Activated CD8-positive, alpha-beta memory T cell treated with anti-CD3 and anti-CD28 coated beads for 1 hour (primary cell): ENCODE measurements around the gene SV2C.

Experiments
- DNase-seq, 2 donors: peaks; one replicate each; pipeline ENCODE4 v3.0.0-alpha.2; 2020; ENCODE audit warnings: low read depth in 1 of 2; ENCODE audit errors: extremely low read depth in 1 of 2

The SV2C gene

GRCh38 chr5:76376148-76376865 lies 293.1 kb downstream of the SV2C start:
- DNase-seq: no peak

- DNase-seq: no peak
These were observed 293.7 kb downstream of the SV2C start for GRCh38 chr5:76376866-76377230.

DNA sequence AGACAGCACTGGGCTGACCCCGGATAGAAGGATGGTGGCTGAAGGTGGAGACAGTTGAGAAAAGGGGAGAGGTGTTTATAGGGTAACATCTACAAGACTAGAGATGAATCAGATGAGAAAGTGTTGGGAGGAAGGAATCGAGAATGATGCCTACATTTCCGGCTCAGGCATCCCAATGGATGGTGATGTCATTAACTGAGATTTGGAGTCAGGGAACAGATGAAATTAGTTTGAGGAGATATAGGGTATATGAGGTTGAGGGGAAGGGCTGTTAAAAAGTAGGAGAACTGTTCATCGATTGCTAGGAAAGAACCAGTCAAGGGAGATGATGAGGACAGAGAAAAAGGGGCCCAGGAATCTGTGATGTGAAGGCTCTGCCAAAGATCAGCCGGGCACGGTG lies 295.2 kb downstream of the SV2C start:
- DNase-seq: no peak

- no peak for DNase-seq
These were observed 296.1 kb downstream of the SV2C start for GRCh38 chr5:76379316-76379715.

DNA sequence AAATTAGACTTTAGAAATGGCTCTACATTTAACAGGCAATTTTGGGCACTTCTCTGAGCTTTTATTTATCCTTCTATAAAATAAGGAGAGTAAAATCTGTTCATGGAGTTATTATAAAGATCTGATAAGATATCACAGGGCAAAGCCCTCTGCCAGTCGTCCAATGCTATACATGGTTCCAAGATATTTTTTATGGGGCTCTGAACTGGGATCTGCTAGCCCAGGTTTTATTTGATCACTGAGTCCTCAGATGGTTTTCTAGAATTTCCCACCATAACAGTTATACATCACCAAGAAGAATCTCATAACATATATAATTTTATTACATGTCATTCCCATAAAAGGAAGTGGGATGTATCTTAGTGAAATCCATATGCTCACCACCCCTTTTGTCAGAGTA lies 296.7 kb downstream of the SV2C start:
- DNase-seq: no peak

- DNase-seq: no peak
These were observed 297.3 kb downstream of the SV2C start for GRCh38 chr5:76380346-76381066.

DNA sequence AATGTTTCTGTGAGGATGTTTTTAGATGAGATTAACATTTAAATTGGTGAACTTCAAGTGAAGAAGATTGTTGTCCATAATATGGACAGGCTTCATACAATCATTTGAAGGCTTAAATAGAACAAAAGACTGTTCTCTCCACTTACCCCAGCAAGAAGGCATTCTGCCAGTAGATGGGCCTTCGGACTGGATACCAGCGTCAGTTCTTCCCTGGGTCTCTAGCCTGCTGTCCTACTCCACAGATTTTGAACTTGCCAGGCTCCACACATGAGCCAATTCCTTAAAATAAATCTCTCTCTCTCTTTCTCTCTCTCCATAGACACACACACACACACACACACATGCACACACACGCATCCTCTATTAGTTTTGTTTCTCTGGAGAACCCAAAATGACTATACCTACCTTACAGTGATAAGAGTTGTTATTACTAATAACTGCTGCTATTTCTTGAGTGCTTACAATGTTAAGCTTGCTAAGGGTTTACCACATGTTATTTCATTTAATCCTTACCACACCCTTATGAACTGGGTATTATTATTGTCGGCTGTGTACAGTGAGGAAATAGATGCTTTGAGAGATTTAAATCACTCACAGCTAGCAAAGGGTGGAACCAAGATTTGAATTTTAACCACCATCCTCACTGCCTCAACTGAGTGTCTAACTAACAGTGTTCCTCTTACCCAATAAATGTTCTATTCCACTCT lies 300.1 kb downstream of the SV2C start:
- no peak for DNase-seq

- DNase-seq: no peak
These were observed 301.0 kb downstream of the SV2C start for GRCh38 chr5:76384189-76384588.

GRCh38 chr5:76384705-76385104 lies 301.5 kb downstream of the SV2C start:
- DNase-seq: no peak

DNA sequence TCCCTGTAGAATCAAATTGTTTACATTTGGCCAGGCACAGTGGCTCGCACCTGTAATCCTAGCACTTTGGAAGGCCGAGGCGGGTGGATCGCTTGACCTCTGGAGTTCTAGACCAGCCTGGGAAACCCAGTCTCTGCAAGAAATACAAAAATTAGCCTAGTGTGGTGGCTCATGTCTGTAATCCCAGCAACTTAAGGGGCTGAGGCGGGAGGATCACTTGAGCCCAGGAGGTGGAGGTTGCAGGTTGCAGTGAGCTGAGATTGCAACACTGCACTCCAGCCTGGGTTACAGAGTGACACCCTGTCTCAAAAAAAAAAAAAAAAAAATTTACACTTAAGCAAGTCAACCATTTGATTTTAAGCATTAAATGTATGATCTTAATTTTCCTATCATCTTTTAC lies 302.4 kb downstream of the SV2C start:
- no peak for DNase-seq

DNA sequence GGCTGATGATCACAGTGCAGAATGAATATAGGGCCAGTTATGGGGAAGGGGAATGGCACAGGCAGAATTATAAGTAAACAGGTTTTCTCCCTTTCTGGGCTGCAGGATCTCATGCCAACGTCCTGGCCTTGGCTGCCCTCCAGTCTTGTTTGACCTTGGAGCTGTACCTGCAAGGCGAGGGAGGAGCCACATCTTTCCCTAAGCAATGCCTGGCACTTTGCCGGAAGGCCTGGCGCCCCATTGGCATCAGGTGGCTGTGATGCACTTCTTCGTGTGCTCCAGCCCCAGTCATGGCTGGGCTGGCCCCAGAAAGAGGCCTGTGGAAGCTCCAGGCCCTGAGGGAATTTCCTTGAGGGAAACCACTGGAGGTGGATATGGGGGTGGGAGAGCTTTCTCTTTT lies 303.2 kb downstream of the SV2C start:
- DNase-seq: no peak

DNA sequence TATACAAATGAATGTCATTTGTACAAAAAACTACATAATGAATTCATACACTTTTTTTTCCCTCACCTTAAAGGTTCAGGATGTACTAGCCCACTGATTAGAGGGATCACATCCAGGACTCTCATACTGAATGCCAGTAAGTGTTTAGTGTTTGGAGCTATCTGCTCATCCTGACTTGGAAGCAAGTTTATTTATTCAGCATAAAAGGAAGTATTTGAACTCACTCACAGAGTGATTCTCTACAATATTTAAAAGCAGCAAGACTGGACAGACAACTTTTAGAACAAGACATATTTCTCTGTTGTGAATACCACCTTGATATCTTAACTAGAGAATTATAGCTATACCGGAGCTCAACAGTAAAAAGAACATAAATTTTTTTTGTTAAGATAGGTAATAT lies 305.1 kb downstream of the SV2C start:
- no peak for DNase-seq

DNA sequence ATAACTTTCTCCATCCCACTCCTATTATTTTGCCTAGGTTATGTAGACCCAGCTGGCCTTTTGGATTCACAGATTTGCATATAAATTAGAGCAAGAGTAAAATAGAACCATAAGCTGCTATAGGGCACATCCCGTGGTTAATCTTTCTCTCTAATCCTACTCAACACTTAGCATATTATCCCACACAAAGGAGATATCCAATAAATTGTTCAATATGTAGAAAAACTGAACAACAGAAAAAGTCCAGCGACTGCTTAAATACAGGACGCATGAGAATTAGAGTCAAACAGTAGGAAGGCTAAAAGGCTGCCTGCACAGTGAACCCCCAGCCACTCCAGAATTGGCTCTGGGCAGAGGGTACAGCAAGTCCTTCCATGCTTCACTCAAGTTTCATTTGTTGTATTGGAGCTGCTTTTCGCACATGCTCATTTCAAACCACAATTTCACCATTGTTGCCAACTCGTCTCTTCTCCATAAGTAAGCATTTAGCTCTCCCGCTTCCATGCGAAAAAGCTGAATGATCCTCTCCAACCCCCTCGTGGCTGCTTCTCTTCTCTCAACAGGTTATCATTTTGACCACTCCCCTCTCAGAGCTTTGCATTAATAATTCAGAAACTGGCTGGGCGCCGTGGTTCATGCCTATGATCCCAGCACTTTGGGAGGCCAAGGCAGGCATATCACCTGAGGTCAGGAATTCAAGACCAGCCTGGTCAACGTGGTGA lies 305.8 kb downstream of the SV2C start:
- no peak for DNase-seq

- no peak for DNase-seq
These were observed 306.5 kb downstream of the SV2C start for GRCh38 chr5:76389513-76390154.

DNA sequence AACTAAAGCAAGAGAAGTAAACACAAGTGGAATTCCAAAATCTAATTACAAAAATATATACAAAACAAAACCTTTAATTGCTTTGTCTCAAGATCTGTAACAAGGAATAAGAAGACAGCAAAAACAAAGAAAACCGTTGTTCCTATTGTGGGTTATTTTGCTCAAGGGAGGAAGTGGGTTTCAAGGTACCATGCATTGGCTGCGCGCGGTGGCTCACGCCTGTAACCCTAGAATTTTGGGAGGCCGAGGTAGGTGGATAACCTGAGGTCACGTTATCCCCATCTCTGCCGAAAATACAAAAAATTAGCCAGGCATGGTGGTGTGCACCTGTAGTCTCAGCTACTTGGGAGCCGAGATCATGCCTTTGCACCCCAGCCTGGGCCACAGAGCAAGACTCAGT lies 307.8 kb downstream of the SV2C start:
- DNase-seq: no peak

DNA sequence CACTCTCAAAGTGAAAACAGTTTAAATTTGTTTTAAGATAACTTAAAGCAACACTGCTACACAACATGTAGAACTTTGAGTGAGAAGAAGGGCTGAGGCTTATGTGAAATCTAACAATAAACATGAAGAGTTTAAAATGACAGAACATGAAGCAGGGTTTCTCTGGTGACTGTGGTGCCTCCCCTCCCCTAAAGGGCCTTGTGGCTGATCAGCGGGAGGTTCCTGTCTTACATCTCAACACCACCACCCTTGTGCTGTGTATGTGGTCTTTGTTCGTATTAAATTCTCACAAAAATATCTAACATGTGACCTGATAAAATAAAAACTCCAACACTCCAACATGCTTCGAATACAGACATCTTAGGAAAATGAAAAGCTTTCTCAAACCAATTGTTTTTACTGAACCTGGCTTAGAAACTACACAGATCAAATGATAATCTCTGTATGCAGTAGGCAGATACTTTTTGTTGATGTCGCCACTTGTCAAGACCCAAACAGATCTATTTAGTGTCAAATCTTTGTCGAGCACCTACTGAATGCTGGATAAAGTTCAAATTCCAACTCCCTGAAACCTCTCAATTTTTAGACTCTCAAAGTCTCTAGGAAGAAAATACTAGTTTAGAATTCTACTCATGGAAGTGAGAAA lies 310.0 kb downstream of the SV2C start:
- DNase-seq: no peak

- DNase-seq: no peak
These were observed 314.0 kb downstream of the SV2C start for GRCh38 chr5:76397200-76397599.

DNA sequence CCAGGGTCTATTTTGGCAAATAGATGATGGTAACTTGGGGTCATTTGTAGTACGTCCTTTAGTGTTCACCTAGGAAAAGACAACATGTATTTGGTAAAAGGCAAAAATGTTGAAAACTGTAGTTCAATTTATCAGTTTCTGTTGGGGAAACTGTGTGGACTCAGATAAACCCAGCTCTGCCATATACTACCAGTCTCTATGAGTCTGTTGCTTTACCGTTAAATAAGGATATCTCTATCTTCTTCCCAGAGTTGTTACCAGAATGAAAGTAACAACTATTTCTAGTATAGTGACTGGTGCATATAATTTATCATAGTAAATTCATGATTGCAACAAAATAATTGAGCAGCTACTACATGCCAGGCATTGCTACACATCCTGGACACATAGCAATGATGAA lies 316.1 kb downstream of the SV2C start:
- no peak for DNase-seq

DNA sequence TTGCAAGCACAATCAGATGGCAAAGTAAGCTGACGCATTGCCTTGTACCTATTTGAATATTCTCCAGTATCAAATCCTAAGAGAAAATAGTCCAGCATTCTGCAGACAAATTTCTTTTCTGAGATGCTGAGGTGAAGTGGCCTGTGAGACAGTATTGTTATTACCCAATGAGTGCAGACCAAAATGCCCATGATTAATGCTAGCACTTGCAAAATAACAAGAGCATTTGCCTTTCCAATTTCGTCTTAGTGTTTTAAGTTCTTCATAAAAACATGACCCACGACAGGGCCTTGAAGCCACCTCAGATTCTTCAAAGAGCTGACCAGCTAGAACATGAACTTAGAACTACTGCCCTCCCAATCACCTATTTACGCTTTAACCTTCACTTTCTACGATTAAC lies 317.3 kb downstream of the SV2C start:
- no peak for DNase-seq

- DNase-seq: no peak
These were observed 318.6 kb downstream of the SV2C start for GRCh38 chr5:76401801-76402250.
